Stimulated activated CD4-positive, alpha-beta T cell treated with anti-CD3 and anti-CD28 coated beads, Interleukin-1b, Interleukin-23, amount 100 ng/mL, for 1 hour (primary cell): ENCODE data around the gene GMFB.

Experiments
- DNase-seq, 2 donors: peaks; one replicate each; pipeline ENCODE4 v3.0.0-alpha.2; 2020; ENCODE audit warnings: low read depth in 2 of 2

The GMFB gene

DNA sequence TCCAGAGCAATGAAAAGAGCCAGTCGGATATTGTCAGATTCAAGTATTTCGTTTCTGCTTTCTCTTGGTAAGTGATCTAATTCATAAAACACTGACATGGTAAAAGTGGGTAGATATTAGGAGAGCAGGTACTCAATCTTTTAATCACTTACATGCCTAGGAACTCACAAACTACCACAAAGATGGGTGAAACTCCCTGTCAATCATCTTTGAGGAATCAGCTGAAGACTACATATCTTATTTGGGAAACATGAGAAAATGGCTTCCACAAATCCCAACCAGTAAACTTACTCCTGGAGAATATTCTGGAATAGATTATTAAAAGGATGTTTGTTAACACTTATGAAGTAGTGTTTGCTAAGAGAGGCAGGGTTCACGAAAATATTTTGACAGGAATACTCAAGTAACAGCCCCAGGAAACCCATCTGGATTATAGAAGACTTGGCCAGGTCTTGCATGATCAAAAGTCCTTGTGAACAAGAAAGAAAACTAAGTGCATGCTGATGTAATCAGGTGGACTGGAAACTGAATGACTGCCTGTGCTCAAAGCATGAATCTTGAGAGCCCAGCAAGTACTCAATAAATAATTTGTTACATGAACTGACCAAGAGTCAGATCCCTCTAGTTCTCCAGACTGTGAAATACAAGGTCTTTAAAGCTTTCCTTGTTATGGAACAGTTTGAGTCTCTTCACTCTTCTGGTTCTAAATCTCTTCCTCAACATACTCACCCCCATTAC is 63.1 kb downstream of the GMFB start:
- DNase-seq = no peak

DNA sequence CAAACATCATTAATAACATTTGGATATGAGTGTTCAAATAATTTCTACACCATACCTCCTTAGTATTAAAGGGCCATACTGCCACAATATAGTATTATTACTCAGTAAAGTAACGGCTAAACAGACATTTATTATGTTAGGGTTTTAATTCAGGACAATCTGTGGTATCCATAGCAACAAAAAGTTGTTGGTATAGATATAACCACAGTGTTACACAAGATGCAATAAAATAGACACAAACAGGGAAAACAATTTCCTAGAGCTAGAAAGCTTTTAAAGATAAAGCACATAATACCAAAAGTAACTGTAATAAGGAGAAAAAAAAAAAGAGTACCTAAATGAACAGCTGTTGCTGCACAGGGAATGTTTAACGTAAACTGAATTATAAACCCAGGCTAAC is 63.7 kb downstream of the GMFB start:
- no peak for DNase-seq
